Ishikawa (cell line): Measurements from ENCODE around the gene MAGI1.

Experiments used
- CEBPB ChIP-seq: IDR thresholded peaks from 2 replicates; pipeline ENCODE4 v1.6.1; 2012
- CREB1 ChIP-seq: IDR thresholded peaks from 2 replicates; pipeline ENCODE4 v1.6.1; 2012; ENCODE audit warnings: low read depth
- EGR1 ChIP-seq: IDR thresholded peaks from 2 replicates; pipeline ENCODE4 v1.6.1; 2012
- EP300 ChIP-seq: IDR thresholded peaks from 2 replicates; pipeline ENCODE4 v1.6.1; 2012; ENCODE audit warnings: borderline replicate concordance
- FOXM1 ChIP-seq: IDR thresholded peaks from 2 replicates; pipeline ENCODE4 v1.6.1; 2012; ENCODE audit warnings: low read depth, borderline replicate concordance
- MAX ChIP-seq: IDR thresholded peaks from 2 replicates; pipeline ENCODE4 v1.6.1; 2012
- NFIC ChIP-seq: IDR thresholded peaks from 2 replicates; pipeline ENCODE4 v1.6.1; 2012
- RAD21 ChIP-seq: IDR thresholded peaks from 2 replicates; pipeline ENCODE4 v1.6.1; 2012; ENCODE audit warnings: low read depth
- TAF1 ChIP-seq: IDR thresholded peaks from 2 replicates; pipeline ENCODE4 v1.6.1; 2012; ENCODE audit warnings: low read depth, mild to moderate bottlenecking
- TCF12 ChIP-seq: IDR thresholded peaks from 2 replicates; pipeline ENCODE4 v1.6.1; 2012; ENCODE audit warnings: low read depth
- TEAD4 ChIP-seq: IDR thresholded peaks from 2 replicates; pipeline ENCODE4 v1.6.1; 2012
- USF1 ChIP-seq: IDR thresholded peaks from 2 replicates; pipeline ENCODE4 v1.6.1; 2012
- YY1 ChIP-seq: IDR thresholded peaks from 2 replicates; pipeline ENCODE4 v1.6.1; 2012; ENCODE audit warnings: low read depth
- ZBTB7A ChIP-seq: IDR thresholded peaks from 2 replicates; pipeline ENCODE4 v1.6.1; 2012; ENCODE audit warnings: low read depth
- TF ChIP-seq, protein P1 (sequence below): IDR thresholded peaks from 2 replicates; pipeline ENCODE4 v1.6.1; 2012; ENCODE audit warnings: low read depth, mild to moderate bottlenecking

Gene MAGI1

DNA sequence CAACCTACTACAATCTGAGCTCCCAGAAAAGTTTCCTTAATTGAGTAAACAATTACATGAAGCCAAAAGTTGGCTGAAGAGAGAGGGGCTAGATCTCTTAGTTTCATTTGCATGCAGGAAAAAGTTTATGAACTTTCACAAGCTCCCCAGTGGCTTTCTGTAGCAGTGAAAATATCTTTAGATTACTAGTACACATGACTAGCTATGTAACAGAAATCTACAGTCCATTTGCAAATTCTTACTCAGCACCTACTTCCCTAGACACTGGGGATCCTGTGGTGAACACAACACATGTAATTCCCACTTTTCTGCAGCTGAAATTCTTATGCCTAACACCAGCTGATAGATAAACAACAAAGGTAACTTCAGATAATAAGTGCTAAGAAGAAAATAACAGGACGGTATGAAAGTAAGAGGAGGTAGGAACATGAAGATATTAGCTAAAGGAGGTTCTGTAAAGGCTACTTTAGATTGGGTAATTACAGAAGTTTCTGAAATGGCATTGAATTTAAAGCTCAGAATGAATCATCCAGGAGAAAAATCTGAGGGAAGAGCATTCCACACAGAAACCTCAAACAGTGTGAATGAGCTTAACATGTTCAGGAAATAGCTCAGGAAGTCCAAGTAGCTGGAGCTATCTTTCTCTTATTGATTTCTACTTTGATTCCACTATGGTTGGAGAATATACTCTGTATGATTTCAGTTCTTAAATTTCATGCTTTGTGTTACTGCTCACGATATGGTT, 204.8 kb downstream of the MAGI1 start:
- TF ChIP-seq CEBPB (no peak), TCF12 (no peak)

GRCh38 chr3:65831733-65832425, 206.8 kb downstream of the MAGI1 start:
- TF ChIP-seq CEBPB (no peak), TCF12 (no peak), TAF1 (no peak), FOXM1 (no peak), NFIC (no peak), EGR1 (no peak), MAX (no peak), YY1 (no peak), TEAD4 (no peak), ZBTB7A (no peak), EP300 (no peak), RAD21 (no peak)
- TF ChIP-seq, protein P1, sequence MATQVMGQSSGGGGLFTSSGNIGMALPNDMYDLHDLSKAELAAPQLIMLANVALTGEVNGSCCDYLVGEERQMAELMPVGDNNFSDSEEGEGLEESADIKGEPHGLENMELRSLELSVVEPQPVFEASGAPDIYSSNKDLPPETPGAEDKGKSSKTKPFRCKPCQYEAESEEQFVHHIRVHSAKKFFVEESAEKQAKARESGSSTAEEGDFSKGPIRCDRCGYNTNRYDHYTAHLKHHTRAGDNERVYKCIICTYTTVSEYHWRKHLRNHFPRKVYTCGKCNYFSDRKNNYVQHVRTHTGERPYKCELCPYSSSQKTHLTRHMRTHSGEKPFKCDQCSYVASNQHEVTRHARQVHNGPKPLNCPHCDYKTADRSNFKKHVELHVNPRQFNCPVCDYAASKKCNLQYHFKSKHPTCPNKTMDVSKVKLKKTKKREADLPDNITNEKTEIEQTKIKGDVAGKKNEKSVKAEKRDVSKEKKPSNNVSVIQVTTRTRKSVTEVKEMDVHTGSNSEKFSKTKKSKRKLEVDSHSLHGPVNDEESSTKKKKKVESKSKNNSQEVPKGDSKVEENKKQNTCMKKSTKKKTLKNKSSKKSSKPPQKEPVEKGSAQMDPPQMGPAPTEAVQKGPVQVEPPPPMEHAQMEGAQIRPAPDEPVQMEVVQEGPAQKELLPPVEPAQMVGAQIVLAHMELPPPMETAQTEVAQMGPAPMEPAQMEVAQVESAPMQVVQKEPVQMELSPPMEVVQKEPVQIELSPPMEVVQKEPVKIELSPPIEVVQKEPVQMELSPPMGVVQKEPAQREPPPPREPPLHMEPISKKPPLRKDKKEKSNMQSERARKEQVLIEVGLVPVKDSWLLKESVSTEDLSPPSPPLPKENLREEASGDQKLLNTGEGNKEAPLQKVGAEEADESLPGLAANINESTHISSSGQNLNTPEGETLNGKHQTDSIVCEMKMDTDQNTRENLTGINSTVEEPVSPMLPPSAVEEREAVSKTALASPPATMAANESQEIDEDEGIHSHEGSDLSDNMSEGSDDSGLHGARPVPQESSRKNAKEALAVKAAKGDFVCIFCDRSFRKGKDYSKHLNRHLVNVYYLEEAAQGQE, result no peak

DNA sequence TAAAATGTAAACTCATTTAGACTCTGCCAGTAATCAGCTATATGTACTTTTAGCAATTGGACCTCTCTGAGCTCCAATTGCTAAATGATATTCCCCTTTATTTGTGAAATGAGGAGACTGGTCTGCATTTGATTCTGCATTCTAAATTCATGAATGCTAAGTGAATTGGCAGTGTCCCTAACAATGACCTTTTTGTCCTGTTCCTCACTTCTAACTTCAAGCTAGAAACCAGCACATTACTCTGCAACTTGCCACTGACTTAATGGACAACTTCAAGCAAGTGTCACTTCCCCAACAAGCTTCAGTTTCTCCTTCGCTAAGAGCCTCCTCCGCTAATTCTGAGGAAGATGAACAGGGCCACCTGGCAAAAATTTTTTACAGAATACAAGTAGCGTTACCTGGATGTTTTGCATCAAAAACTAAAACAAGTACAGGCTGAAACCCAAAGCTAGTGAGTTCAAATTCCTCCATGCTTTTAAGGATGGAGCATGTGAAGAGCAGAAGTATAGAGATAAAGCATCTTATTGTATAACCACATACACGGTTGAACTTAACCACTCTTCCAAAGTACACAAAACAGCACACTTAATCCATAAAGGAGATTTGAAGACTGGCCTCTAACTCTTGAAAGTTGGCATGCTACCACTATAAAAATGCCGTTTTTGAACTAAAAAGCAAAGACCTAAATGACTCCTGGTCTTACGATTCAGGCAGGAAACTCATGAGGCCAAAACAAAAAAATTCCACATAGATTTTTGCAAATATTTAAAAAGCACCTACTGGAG, 207.6 kb downstream of the MAGI1 start:
- TF ChIP-seq TAF1, result no peak
- no peak for TF ChIP-seq MAX
- TF ChIP-seq, protein P1, result no peak
- no peak for TF ChIP-seq ZBTB7A
- TF ChIP-seq TCF12, result no peak
- TF ChIP-seq YY1, result no peak
- TF ChIP-seq CREB1, result no peak
- no peak for TF ChIP-seq USF1
- TF ChIP-seq RAD21, result no peak

DNA sequence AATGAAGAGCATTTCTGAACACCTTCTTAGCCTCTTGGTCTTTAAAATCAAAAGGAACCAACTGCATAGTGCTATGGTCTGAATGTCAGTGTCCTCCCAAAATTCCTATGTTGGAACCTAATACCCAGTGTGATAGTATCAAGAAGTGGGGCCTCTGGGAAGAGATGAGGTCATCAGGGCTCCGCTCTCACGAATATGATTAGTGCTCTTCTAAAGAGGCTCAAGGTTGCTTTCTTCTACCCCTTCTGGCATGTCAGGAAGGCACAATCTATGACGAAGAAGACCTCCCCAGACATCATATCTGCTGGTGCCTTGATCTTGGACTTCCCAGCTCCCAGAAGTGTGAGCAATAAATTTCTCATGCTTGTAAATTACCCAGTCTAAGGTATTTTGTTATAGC, 209.5 kb downstream of the MAGI1 start:
- TF ChIP-seq TCF12, result no peak
- no peak for TF ChIP-seq NFIC
- TF ChIP-seq TEAD4, result no peak
- TF ChIP-seq ZBTB7A, result no peak
- no peak for TF ChIP-seq TAF1
- TF ChIP-seq MAX, result no peak
- no peak for TF ChIP-seq RAD21
- TF ChIP-seq, protein P1, result no peak
- TF ChIP-seq FOXM1, result no peak
- no peak for TF ChIP-seq USF1
- TF ChIP-seq EGR1, result no peak
- TF ChIP-seq YY1, result no peak
- TF ChIP-seq CREB1, result no peak
- TF ChIP-seq EP300, result no peak
- TF ChIP-seq CEBPB, result no peak
